ENCODE measurements around the gene E4F1.

Gene E4F1

GRCh38 chr16:2206780-2207433 lies 16.5 kb upstream of the E4F1 start:
- TF ChIP-seq POLR2A (IDR thresholded peaks at IDR 0.05; ENCODE audit: low read length), result no peak
- TF ChIP-seq GATA1 (IDR thresholded peaks at IDR 0.05; ENCODE audit: low read depth, low read length), result no peak
- DNase-seq, result no peak

DNA sequence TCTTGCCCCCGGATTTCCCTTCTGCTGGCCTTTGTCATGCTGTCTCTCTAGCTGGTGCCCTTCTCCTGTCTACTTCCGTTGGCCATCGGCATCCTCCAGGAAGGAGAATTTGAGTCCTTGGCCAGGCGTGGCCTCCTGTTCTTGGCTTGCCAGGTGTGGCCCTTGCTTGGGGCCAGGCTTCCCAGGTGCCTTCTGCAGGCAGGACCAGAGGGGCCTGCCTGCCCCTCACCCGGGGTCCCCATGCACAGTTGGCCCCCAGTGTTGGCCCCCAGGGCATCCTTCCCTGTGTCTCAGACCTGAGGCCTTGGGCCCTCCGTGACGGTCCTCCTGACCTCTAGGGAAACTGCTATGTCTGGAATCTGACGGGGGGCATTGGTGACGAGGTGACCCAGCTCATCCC lies 15.5 kb upstream of the E4F1 start:
- no peak for DNase-seq
- TF ChIP-seq POLR2A (IDR thresholded peaks at IDR 0.05; ENCODE audit: low read length) (no peak), GATA1 (IDR thresholded peaks at IDR 0.05; ENCODE audit: low read depth, low read length) (no peak)

GRCh38 chr16:2208308-2208707 lies 15.1 kb upstream of the E4F1 start:
- TF ChIP-seq GATA1 (IDR thresholded peaks at IDR 0.05; ENCODE audit: low read depth, low read length) (no peak), POLR2A (IDR thresholded peaks at IDR 0.05; ENCODE audit: low read length) (no peak)
- no peak for DNase-seq

DNA sequence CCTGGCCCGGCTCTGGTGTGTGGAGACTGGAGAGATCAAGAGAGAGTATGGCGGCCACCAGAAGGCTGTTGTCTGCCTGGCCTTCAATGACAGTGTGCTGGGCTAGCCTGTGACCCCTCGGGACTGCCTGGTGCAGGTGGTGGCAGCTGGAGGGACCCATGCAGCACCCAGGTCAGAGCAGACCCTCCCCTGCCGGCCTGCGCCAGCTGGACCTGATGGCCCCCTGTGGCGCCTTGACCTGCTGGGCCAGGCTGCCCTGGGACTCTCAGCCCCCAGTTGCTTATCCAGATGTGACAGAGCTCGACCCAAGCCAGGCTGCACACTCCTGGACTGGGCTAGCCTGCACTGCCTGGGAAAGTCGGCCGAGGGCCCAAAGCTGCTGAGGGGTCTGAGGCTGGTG lies 14.6 kb upstream of the E4F1 start:
- DNase-seq, result no peak
- TF ChIP-seq POLR2A (IDR thresholded peaks at IDR 0.05; ENCODE audit: low read length) (no peak), GATA1 (IDR thresholded peaks at IDR 0.05; ENCODE audit: low read depth, low read length) (no peak)

DNA sequence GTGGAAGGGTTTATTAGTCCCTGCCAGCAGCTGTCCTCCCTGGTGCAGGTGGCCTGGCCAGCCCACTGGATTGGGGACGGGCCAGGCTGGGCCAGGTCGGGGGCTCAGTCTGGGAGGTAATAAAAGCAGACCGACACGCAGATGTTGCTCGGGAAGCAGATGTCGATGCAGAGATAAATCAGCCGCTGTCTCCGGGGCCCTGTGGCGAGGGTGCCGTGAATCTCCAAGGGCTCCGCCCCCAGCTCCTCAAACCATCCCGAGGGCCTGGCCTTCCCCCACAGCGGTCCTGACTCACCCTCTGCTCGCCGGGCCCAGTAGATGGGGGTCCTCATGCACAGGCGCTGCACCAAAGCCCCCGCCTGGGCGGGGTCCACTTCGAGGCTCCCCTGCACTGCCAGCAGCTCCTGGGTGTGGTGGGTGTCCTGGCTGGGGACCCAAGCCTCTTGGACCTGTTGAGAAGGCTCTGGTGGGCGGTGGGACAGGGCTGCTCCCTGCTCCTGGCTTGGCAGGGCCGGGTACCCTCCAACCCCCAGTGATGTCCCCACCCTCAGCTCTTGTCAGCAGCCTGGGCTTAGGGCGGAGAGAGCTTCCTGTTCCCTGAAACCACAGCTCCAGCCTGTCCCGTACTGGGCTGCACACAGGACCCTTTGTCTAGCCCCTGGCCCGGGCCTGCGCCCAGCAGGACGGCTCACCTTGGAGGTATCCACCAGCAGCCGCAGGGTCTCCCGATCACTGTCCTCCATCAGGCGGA lies 14.0 kb upstream of the E4F1 start:
- TF ChIP-seq GATA1 (IDR thresholded peaks at IDR 0.05; ENCODE audit: low read depth, low read length), result no peak
- TF ChIP-seq POLR2A (IDR thresholded peaks at IDR 0.05; ENCODE audit: low read length), result no peak
- DNase-seq, result peak in 1 of 2 experiments; percentile 27

- no peak for DNase-seq
- no peak for TF ChIP-seq GATA1 (IDR thresholded peaks at IDR 0.05; ENCODE audit: low read depth, low read length)
- TF ChIP-seq POLR2A (IDR thresholded peaks at IDR 0.05; ENCODE audit: low read length), result no peak
These were observed 13.4 kb upstream of the E4F1 start for GRCh38 chr16:2210009-2210332.

- TF ChIP-seq POLR2A (IDR thresholded peaks at IDR 0.05; ENCODE audit: low read length) (no peak), GATA1 (IDR thresholded peaks at IDR 0.05; ENCODE audit: low read depth, low read length) (no peak)
- no peak for DNase-seq
These were observed 12.7 kb upstream of the E4F1 start, which contains the start of gene BRICD5 for GRCh38 chr16:2210386-2211365. Gene BRICD5, minus strand, starts transcription at chr16:2210863. Its CDS starts 30 bp downstream, at chr16:2210833.

DNA sequence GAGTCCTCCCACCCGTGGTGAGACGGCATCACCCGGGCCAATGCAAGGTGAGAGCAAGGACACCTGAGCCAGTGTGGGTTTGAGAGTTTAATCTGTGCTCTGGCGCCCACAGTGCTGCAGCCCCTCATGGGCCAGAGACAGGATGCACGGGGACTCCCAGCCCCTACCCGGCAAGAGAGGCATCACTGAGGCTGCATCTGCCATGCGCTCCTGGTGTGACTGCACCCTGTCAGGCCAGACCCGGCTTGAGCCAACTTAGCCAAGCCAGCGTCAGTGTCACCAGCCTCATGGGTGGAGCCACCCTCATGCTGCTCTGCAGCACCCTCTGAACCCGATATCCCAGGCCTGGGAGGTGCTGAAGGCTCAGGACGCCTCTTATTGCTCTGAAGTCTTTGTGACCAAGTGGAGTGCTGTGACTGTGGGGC lies 11.5 kb upstream of the E4F1 start:
- TF ChIP-seq POLR2A (IDR thresholded peaks at IDR 0.05; ENCODE audit: low read length), result peak; percentile 11
- TF ChIP-seq GATA1 (IDR thresholded peaks at IDR 0.05; ENCODE audit: low read depth, low read length), result no peak
- DNase-seq, result no peak

DNA sequence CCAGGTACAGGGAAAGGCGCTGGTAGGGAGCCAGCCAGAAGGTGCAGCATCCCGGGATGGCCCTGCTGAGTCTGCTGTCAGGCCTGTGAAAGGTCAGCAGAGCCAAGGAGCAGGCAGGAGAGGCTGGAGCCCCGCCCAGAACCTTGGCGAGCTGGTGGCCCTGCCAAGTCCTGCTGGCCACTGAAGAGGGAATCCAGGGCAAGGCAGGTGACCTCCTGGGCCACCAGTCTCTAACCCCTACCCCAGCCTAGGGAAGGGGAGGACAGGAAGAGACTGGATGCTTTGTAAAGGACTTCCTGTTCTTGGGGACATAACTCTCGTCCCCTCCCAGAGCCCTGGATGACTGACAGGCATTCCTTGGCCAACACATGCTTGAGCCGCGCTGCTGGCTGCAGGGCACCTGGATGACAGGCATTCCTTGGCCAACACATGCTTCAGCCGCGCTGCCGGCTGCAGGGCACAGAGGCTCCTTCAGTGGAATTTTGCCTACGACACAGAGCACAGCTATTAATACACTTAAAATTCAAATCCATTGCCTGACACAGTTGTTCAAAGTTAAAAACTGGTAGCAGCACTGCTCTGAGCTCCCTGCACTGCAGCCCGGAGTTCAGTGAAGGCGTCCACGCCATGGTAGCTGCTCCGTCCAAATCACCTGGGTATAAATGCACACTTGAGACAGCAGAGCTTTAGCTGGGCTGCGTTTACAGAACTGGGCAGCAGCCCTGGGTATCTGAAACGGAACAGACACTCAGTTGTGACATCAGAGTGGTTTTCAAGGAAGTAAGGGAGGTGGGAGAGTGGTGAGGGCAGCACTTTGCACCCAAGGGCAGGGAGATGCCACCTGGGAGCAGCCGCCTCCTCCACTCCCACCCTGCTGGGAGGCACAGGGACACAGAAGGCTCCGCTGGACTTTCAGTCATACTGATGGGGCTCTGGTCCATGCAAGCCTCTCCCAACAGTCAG lies 10.7 kb upstream of the E4F1 start:
- DNase-seq, result no peak
- TF ChIP-seq POLR2A (IDR thresholded peaks at IDR 0.05; ENCODE audit: low read length), result peak; percentile 37
- no peak for TF ChIP-seq GATA1 (IDR thresholded peaks at IDR 0.05; ENCODE audit: low read depth, low read length)

DNA sequence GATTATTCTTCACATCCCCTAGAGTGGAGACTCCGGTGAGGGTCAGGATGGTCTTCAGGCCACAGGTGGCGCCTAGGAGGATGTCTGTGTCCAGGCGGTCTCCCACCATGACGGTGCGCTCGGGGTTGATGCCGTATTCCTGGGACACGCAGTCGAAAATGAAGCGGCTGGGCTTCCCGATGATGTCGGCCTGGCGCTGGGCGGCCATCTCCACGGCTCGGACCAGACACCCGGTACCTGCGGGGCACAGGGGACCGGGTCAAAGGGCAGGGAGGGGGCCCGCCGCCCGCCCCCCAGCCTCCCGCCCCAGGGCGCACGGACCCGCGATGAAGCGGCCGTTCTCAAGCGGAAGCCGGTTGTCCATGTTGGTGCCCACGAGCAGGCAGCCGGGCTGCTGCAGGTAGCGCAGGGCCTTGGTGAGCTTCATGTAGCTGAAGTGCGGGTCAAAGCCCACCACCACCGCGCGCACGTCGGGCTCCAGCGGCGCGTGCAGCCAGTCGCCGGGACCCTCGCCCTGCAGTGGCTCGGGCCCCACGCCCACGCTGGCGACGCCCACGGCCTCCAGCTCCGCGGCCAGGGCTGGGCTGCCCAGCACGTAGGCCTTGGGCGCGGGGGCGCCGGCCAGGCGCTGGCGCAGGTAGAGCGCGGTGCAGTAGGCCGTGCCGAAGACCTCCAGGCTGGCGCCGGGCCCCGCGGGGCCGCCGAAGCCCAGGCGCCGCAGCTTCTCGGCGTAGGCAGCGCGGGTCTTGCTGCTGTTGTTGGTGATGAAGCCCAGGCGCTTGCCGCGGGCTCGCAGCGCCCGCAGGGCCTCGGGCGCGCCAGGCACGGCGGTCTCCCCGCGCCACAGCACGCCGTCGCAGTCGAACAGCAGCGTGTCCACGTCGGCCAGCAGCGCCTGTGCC lies 9.3 kb upstream of the E4F1 start:
- TF ChIP-seq POLR2A (IDR thresholded peaks at IDR 0.05; ENCODE audit: low read length) (no peak), GATA1 (IDR thresholded peaks at IDR 0.05; ENCODE audit: low read depth, low read length) (no peak)
- peak; percentile 68 to 72 for DNase-seq

DNA sequence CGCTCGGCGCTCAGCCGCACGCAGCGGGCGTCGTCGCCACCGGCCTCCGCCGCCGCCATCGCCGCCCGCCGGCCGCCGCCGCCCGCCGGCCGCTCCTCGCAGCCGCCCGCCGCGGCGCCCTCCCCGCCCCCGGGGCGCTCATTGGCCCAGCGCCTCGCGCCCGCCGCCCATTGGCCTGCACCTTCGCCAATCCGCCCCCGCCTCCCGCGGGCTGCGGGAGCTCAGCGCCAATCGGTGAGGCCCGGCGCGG lies 8.7 kb upstream of the E4F1 start, which contains the start of gene PGP:
Gene PGP, minus strand, starts transcription at position 122 of the 250 bp plus-strand sequence. Its CDS starts 63 bp downstream, at position 59.
- no peak for TF ChIP-seq GATA1 (IDR thresholded peaks at IDR 0.05; ENCODE audit: low read depth, low read length)
- TF ChIP-seq POLR2A (IDR thresholded peaks at IDR 0.05; ENCODE audit: low read length), result no peak

DNA sequence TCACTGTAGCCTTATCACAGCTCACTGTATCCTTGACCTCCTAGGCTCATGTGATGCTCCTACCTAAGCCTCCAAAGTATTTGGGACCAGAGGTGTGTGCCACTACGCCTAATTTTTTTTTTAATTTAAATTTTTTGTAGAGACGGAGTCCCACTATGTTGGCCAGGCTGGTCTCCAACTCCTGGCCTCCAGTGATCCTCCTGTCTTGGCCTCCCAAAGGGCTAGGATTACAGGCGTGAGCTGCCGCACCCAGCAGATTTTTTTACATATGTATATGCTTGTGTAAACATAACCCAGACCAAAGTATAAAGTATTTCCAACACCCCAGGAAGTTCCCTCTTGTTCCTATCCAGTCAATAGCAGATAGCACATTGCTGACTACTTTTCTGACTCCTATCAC lies 7.1 kb upstream of the E4F1 start:
- no peak for DNase-seq
- TF ChIP-seq GATA1 (IDR thresholded peaks at IDR 0.05; ENCODE audit: low read depth, low read length) (no peak), POLR2A (IDR thresholded peaks at IDR 0.05; ENCODE audit: low read length) (no peak)

More for the DNA sequence above, 8.7 kb upstream of the E4F1 start, which contains the start of gene PGP:
- DNase-seq, result no peak
